A549 (cell line): ENCODE results near the gene ZFPM1. TPM values are rescaled to one million over a fixed set of nuclear protein-coding genes. Genes with fewer than 3 reads are reported as not detected.

Source experiments
- ATAC-seq, 2 experiments: fragments of 200-7000 bp in 1 of 2; fragments of >200 bp in 1 of 2; cut with Nextera tagmentation in 1 of 2; cut with Tn5 transposase in 1 of 2; 3 replicates each; pipeline versions ENCODE4 v1.8.0 to v1.9.1; 2018 to 2020; ENCODE audit warnings: mild to moderate bottlenecking in 1 of 2, moderate library complexity in 1 of 2
- CTCF ChIA-PET: fragments of 300-600 bp; sonication (Branson Sonifier 250); formaldehyde crosslinking; extraction: SDS; loops from one replicate; lab custom pipeline; 2021; ENCODE audit warnings: antibody characterized with exemption, inconsistent platforms; lab: Yijun Ruan, JAX
- POLR2A ChIA-PET: fragments of 350-600 bp; formaldehyde crosslinking; extraction: SDS; loops from one replicate; lab custom pipeline; 2021; ENCODE audit warnings: antibody characterized with exemption, inconsistent platforms; lab: Yijun Ruan, JAX
- DNase-seq, 2 experiments: peaks; one replicate each; pipeline versions ENCODE4 v3.0.0 to v3.0.0-alpha.2; 2011 to 2016; ENCODE audit warnings: low read depth in 1 of 2, low spot score in 1 of 2
- FAIRE-seq: peaks from 2 replicates; lab custom pipeline; 2011; peaks lifted over from hg19 to GRCh38; lab: Jason Lieb, UNC
- H3K27ac ChIP-seq, 2 experiments: fragments of >200 bp; sonication (Bioruptor Twin); formaldehyde crosslinking; 3 replicates each; pipeline ENCODE4 v1.5.1; 2016 to 2017
- H3K4me1 ChIP-seq: fragments of >200 bp; sonication (Bioruptor Twin); formaldehyde crosslinking; 3 replicates; pipeline ENCODE4 v1.6.1; 2016
- H3K4me2 ChIP-seq: fragments of >200 bp; sonication (Bioruptor Twin); formaldehyde crosslinking; 3 replicates; pipeline ENCODE4 v1.6.1; 2016
- H3K4me3 ChIP-seq: fragments of >200 bp; sonication (Bioruptor Twin); formaldehyde crosslinking; 3 replicates; pipeline ENCODE4 v1.5.1; 2016
- H3K9me3 ChIP-seq: fragments of >200 bp; sonication (Bioruptor Twin); formaldehyde crosslinking; 3 replicates; pipeline ENCODE4 v1.6.1; 2016
- CEBPB ChIP-seq, 2 experiments: fragments of >200 bp in 1 of 2; sonication (Bioruptor Twin) in 1 of 2; formaldehyde crosslinking in 1 of 2; IDR thresholded peaks; 2 replicates each; pipeline ENCODE4 v1.6.1; 2012 to 2016
- CHD4 ChIP-seq: fragments of 200-600 bp; sonication (generic); IDR thresholded peaks from 2 replicates; pipeline ENCODE4 v1.6.1; 2016; ENCODE audit warnings: antibody characterized with exemption, mild to moderate bottlenecking, borderline replicate concordance
- EHMT2 ChIP-seq: fragments of 200-600 bp; sonication (generic); IDR thresholded peaks from 2 replicates; pipeline ENCODE4 v1.6.1; 2016; ENCODE audit warnings: antibody characterized with exemption, low read depth, mild to moderate bottlenecking, moderate library complexity
- HDAC2 ChIP-seq: fragments of 200-600 bp; sonication (generic); IDR thresholded peaks from 2 replicates; pipeline ENCODE4 v1.6.1; 2016
- HMGXB4 ChIP-seq: fragments of 250-450 bp; sonication (Bioruptor Pico); IDR thresholded peaks from 2 replicates; pipeline ENCODE4 v1.5.0; 2021; ENCODE audit warnings: mild to moderate bottlenecking, moderate library complexity, borderline replicate concordance
- HOXB13 ChIP-seq: fragments of 250-450 bp; sonication (Bioruptor Pico); IDR thresholded peaks from 2 replicates; pipeline ENCODE4 v1.5.0; 2020; ENCODE audit warnings: low read depth, mild to moderate bottlenecking, moderate library complexity
- JUNB ChIP-seq: fragments of >200 bp; sonication (Bioruptor Twin); formaldehyde crosslinking; IDR thresholded peaks from 2 replicates; pipeline ENCODE4 v1.6.1; 2016
- MYC ChIP-seq: IDR thresholded peaks from 2 replicates; pipeline ENCODE4 v1.6.1; 2012; ENCODE audit warnings: mild to moderate bottlenecking, inconsistent platforms, low read length, improper control_type of control experiment, borderline replicate concordance
- NPAS2 ChIP-seq: fragments of 250-450 bp; sonication (Bioruptor Pico); IDR thresholded peaks from 2 replicates; pipeline ENCODE4 v1.8.0; 2022; ENCODE audit warnings: mild to moderate bottlenecking, moderate library complexity, borderline replicate concordance
- NR3C1 ChIP-seq: fragments of >200 bp; sonication (Bioruptor Twin); formaldehyde crosslinking; IDR thresholded peaks from 3 replicates; pipeline ENCODE4 v1.6.1; 2017
- PHF8 ChIP-seq: fragments of 200-600 bp; sonication (generic); IDR thresholded peaks from 2 replicates; pipeline ENCODE4 v1.6.1; 2016; ENCODE audit warnings: low read depth, mild to moderate bottlenecking, antibody characterized with exemption, moderate library complexity, borderline replicate concordance
- RFX5 ChIP-seq: fragments of 450-650 bp; IDR thresholded peaks from 2 replicates; pipeline ENCODE4 v1.7.1; 2014; ENCODE audit warnings: antibody characterized with exemption, mild to moderate bottlenecking, moderate library complexity
- TFCP2L1 ChIP-seq: fragments of 250-450 bp; sonication (Bioruptor Pico); IDR thresholded peaks from 2 replicates; pipeline ENCODE4 v1.5.0; 2021; ENCODE audit warnings: mild to moderate bottlenecking
- USF2 ChIP-seq: fragments of 450-650 bp; IDR thresholded peaks from 2 replicates; pipeline ENCODE4 v1.6.1; 2014; ENCODE audit warnings: antibody characterized with exemption
- ZC3H11A ChIP-seq: fragments of 450-650 bp; IDR thresholded peaks from 2 replicates; pipeline ENCODE4 v1.6.1; 2014; ENCODE audit warnings: antibody characterized with exemption, mild to moderate bottlenecking
- ZFP36 ChIP-seq: fragments of 450-650 bp; IDR thresholded peaks from 2 replicates; pipeline ENCODE4 v1.6.1; 2014; ENCODE audit warnings: borderline replicate concordance; ENCODE audit not compliant: partially characterized antibody
- ZSCAN20 ChIP-seq: fragments of 250-450 bp; sonication (Bioruptor Pico); IDR thresholded peaks from 2 replicates; pipeline ENCODE4 v1.8.0; 2022; ENCODE audit warnings: mild to moderate bottlenecking, moderate library complexity
- WGBS: methylation state at CpG from one replicate; pipeline ENCODE4 v1.1.6; 2017; ENCODE audit errors: missing lambda C conversion rate; 5-methylcytosine and 5-hydroxymethylcytosine counted together
- polyA plus RNA-seq, 4 experiments: library from polyadenylated mRNA; depleted of rRNA in 3 of 4; stranded (reverse); fragments of >200 nt; fragmentation: RNase III in 1 of 4; extraction: RNeasy Plus Mini Kit Qiagen cat#74134 plus additional on column Dnase treatment in 1 of 4; gene quantifications; 2 replicates in 3 of 4; 3 replicates in 1 of 4; pipeline ENCODE4 v1.2.3, GENCODE V29; 2011 to 2017
- TF ChIP-seq, protein P1 (sequence below): fragments of 150-350 bp; IDR thresholded peaks from 2 replicates; pipeline ENCODE4 v1.6.1; 2014; ENCODE audit warnings: low read depth, mild to moderate bottlenecking, low read length
- TF ChIP-seq, protein P2 (sequence below): fragments of 200-600 bp; sonication (generic); IDR thresholded peaks from 2 replicates; pipeline ENCODE4 v1.6.1; 2016; ENCODE audit warnings: antibody characterized with exemption, mild to moderate bottlenecking, moderate library complexity

Gene ZFPM1
- polyA plus RNA-seq, 2 of the 4 experiments (the other 2 are of a cell fraction): 0.36 to 2.5 TPM

DNA sequence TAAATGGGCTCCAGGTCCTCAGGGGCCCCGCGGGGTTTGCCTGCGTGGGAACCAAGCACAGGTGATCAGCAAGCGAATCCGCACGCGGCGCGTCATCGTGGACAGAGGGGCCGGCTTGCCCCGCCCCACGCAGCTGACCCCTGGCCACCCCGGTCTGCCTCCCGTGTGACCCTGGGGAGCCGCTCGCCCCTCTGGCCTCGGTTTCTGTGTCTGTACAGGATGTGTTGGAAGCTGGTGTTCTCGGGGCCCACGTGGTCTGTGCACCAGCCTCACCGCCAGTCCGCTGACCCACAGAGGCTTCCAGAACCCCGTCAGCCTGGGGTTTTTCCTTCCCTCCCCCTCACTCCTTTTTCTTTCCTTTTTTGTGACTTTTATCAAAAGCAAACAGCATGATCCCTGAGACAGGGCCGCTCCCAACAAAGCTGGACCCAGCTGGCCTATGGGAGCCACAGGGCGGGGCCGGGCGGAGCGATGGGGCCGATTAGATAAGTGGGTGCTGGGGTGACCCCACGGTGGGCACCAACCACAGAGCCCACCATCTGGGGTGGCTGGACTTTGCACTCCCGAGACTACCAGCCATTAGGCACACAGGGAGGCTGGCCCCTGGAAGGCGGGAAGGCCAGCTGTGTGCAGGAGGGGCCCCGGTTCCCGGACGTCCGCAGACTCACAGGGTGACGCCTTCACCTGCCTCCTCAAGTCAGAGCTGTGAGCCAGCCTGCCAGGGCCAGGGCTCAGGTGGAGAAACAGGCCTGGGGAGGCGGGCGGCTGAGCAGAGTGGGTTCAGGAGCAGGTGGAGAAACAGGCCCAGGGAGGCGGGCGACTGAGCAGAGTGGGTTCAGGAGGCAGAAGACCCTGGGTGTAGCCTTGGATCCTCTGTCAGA is 56.0 kb downstream of the ZFPM1 start:
- ATAC-seq: no peak
- 87% methylated on average over 35 of the region's 41 CpGs for WGBS
- Histone ChIP-seq H3K4me3 (no peak overlapping the region), H3K9me3 (no peaks in the 10 kb centered on the region), H3K27ac (no peak overlapping the region), H3K4me2 (no peak overlapping the region), H3K4me1 (peaks cover 9% of the 10 kb centered on the region; the same call in 2 of the 3 replicates)
- CTCF ChIA-PET: interaction anchor here (0.5 to 1.2 kb wide), 3 partner anchors 18 to 744 kb away, joined by 3 to 4 read pairs (median 4); no protein-coding TSS in a partner anchor
- POLR2A ChIA-PET: no interaction called here
- TF ChIP-seq NR3C1 (no peak), HDAC2 (no peak), MYC (no peak), CEBPB (IDR thresholded peaks at IDR 0.05) (no peak), ZC3H11A (no peak), JUNB (no peak), CHD4 (no peak), EHMT2 (no peak), NPAS2 (no peak), HOXB13 (CRISPR knock-in tag) (no peak), HMGXB4 (CRISPR knock-in tag) (no peak), RFX5 (no peak), ZSCAN20 (CRISPR knock-in tag) (no peak), TFCP2L1 (CRISPR knock-in tag) (no peak), PHF8 (no peak), USF2 (no peak), ZFP36 (no peak)
- TF ChIP-seq, protein P1, sequence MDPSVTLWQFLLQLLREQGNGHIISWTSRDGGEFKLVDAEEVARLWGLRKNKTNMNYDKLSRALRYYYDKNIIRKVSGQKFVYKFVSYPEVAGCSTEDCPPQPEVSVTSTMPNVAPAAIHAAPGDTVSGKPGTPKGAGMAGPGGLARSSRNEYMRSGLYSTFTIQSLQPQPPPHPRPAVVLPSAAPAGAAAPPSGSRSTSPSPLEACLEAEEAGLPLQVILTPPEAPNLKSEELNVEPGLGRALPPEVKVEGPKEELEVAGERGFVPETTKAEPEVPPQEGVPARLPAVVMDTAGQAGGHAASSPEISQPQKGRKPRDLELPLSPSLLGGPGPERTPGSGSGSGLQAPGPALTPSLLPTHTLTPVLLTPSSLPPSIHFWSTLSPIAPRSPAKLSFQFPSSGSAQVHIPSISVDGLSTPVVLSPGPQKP: no peak
- TF ChIP-seq, protein P2, sequence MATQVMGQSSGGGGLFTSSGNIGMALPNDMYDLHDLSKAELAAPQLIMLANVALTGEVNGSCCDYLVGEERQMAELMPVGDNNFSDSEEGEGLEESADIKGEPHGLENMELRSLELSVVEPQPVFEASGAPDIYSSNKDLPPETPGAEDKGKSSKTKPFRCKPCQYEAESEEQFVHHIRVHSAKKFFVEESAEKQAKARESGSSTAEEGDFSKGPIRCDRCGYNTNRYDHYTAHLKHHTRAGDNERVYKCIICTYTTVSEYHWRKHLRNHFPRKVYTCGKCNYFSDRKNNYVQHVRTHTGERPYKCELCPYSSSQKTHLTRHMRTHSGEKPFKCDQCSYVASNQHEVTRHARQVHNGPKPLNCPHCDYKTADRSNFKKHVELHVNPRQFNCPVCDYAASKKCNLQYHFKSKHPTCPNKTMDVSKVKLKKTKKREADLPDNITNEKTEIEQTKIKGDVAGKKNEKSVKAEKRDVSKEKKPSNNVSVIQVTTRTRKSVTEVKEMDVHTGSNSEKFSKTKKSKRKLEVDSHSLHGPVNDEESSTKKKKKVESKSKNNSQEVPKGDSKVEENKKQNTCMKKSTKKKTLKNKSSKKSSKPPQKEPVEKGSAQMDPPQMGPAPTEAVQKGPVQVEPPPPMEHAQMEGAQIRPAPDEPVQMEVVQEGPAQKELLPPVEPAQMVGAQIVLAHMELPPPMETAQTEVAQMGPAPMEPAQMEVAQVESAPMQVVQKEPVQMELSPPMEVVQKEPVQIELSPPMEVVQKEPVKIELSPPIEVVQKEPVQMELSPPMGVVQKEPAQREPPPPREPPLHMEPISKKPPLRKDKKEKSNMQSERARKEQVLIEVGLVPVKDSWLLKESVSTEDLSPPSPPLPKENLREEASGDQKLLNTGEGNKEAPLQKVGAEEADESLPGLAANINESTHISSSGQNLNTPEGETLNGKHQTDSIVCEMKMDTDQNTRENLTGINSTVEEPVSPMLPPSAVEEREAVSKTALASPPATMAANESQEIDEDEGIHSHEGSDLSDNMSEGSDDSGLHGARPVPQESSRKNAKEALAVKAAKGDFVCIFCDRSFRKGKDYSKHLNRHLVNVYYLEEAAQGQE: no peak
- no peak for FAIRE-seq
- DNase-seq: no peak
